Neural cell (in vitro differentiated cells): Measurements from ENCODE around the gene RHAG.

Source experiments
- CTCF ChIP-seq: fragments of 450-650 bp; IDR thresholded peaks from 2 replicates; pipeline ENCODE4 v1.5.1; 2014; ENCODE audit warnings: antibody characterized with exemption, mild to moderate bottlenecking, moderate library complexity; ENCODE audit not compliant: poor library complexity, severe bottlenecking
- EP300 ChIP-seq: fragments of 450-650 bp; conservative IDR thresholded peaks from 2 replicates; pipeline ENCODE4 v1.6.1; 2014; ENCODE audit warnings: antibody characterized with exemption, mild to moderate bottlenecking, moderate library complexity; ENCODE audit not compliant: poor library complexity, severe bottlenecking
- EZH2 ChIP-seq: fragments of 200-600, 300-800 bp; shearing (Covaris generic), sonication (generic); IDR thresholded peaks from 2 replicates; pipeline ENCODE4 v1.6.1; 2014; ENCODE audit warnings: antibody characterized with exemption, low read length, borderline replicate concordance, mild to moderate bottlenecking; ENCODE audit not compliant: insufficient read depth, poor library complexity, severe bottlenecking
- MXI1 ChIP-seq: fragments of 450-650 bp; conservative IDR thresholded peaks from 2 replicates; pipeline ENCODE4 v1.6.1; 2014; ENCODE audit warnings: antibody characterized with exemption, mild to moderate bottlenecking; ENCODE audit not compliant: poor library complexity, severe bottlenecking
- POLR2AphosphoS5 ChIP-seq: IDR thresholded peaks from 2 replicates; pipeline ENCODE4 v1.6.1; 2012
- RAD21 ChIP-seq: fragments of 450-650 bp; conservative IDR thresholded peaks from 2 replicates; pipeline ENCODE4 v1.6.1; 2014; ENCODE audit warnings: antibody characterized with exemption, mild to moderate bottlenecking, moderate library complexity
- REST ChIP-seq: IDR thresholded peaks from 2 replicates; pipeline ENCODE4 v1.6.1; 2012; ENCODE audit warnings: borderline replicate concordance
- SMC3 ChIP-seq: fragments of 450-650 bp; conservative IDR thresholded peaks from 2 replicates; pipeline ENCODE4 v1.6.1; 2014; ENCODE audit warnings: antibody characterized with exemption, mild to moderate bottlenecking, moderate library complexity; ENCODE audit not compliant: poor library complexity
- TAF1 ChIP-seq: IDR thresholded peaks from 2 replicates; pipeline ENCODE4 v1.6.1; 2012; ENCODE audit warnings: low read depth

DNA sequence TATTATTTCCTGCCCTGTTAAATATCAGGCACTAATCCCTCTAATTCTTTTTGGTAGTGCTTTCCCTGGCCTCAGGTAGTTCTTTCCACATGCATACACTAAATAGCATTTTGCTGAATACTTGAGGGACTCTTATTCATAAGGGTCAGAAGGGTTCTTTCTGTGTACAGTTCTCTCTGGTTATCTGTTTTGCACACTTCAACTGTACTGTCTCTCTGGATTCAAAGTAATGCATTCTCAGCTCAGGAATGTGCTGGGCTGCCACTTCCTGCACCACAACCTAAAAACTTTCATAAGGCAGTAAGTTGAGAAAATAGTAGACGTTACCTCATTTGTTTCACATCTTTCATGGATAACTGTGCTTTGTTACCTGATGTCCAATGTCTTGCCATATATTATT, 54.1 kb downstream of the RHAG start:
- TF ChIP-seq CTCF (no peak), RAD21 (no peak), REST (no peak), POLR2AphosphoS5 (no peak), EP300 (no peak), MXI1 (no peak), EZH2 (no peak), TAF1 (no peak), SMC3 (no peak)
